ENCODE measurements around the gene GSTO1. TPM values are rescaled to one million over a fixed set of nuclear protein-coding genes. Genes with fewer than 3 reads are reported as not detected.

GSTO1 gene
- total RNA-seq, 4 donors from 2014 or later: 86.1 to 129 (median 102) TPM

GRCh38 chr10:104304927-104305326 lies 50.2 kb downstream of the GSTO1 start:
- Histone ChIP-seq H3K27me3 (no peaks in the 10 kb centered on the region), H3K4me3 (replicated peaks in 1 of 3) (no peak overlapping the region), H3K9me3 (no peaks in the 10 kb centered on the region), H3K27ac (peak overlapping the region; percentile 27 to 80 (median 76)), H3K4me1 (peaks cover 28 to 67% of the 10 kb centered on the region in 2 donors), H3K36me3 (no peaks in the 10 kb centered on the region)
- intact Hi-C loops (cut with DNase I): no loop called here
- 37 to 49% methylated on average over 8 of the region's 8 CpGs for WGBS, 2 donors
- DNase-seq: peak in 1 of 2 donors; percentile 43
- TF ChIP-seq CTCF (IDR thresholded peaks at IDR 0.05): no peak
- no peak for TF ChIP-seq POLR2A (IDR thresholded peaks at IDR 0.05)

GRCh38 chr10:104306897-104307296 lies 52.2 kb downstream of the GSTO1 start:
- no peak for DNase-seq
- no peaks in the 10 kb centered on the region for H3K36me3 ChIP-seq
- no peaks in the 10 kb centered on the region for H3K27me3 ChIP-seq
- no peak overlapping the region for H3K27ac ChIP-seq
- no peaks in the 10 kb centered on the region for H3K9me3 ChIP-seq
- TF ChIP-seq CTCF (IDR thresholded peaks at IDR 0.05): no peak
- no peak for TF ChIP-seq POLR2A (IDR thresholded peaks at IDR 0.05)
- intact Hi-C loops (cut with DNase I): no loop called here
- WGBS, 2 donors: 71 to 83% methylated on average over 2 to 3 of the region's 3 CpGs
- H3K4me1 ChIP-seq: peaks cover 25 to 66% of the 10 kb centered on the region in 2 donors
- H3K4me3 ChIP-seq (replicated peaks in 1 of 3): no peak overlapping the region

GRCh38 chr10:104307576-104308438 lies 53.1 kb downstream of the GSTO1 start:
- intact Hi-C loops (cut with DNase I): no loop called here
- TF ChIP-seq POLR2A (IDR thresholded peaks at IDR 0.05): no peak
- TF ChIP-seq CTCF (IDR thresholded peaks at IDR 0.05): no peak
- H3K9me3 ChIP-seq: no peaks in the 10 kb centered on the region
- H3K4me3 ChIP-seq (replicated peaks in 1 of 3): no peak overlapping the region
- peaks cover 4 to 6% of the 10 kb centered on the region in 2 donors for H3K36me3 ChIP-seq
- no peaks in the 10 kb centered on the region for H3K27me3 ChIP-seq
- peaks cover 25 to 65% of the 10 kb centered on the region in 2 donors for H3K4me1 ChIP-seq
- 70 to 76% methylated on average over 10 of the region's 10 CpGs for WGBS, 2 donors
- H3K27ac ChIP-seq: no peak overlapping the region
- no peak for DNase-seq

- TF ChIP-seq CTCF (IDR thresholded peaks at IDR 0.05): no peak
- TF ChIP-seq POLR2A (IDR thresholded peaks at IDR 0.05): no peak
- Histone ChIP-seq H3K36me3 (peaks cover 11 to 13% of the 10 kb centered on the region in 2 donors), H3K27ac (no peak overlapping the region), H3K9me3 (no peaks in the 10 kb centered on the region), H3K27me3 (no peaks in the 10 kb centered on the region), H3K4me3 (replicated peaks in 1 of 3) (no peak overlapping the region), H3K4me1 (peaks cover 20 to 59% of the 10 kb centered on the region in 2 donors)
- DNase-seq: no peak
- 80% methylated on average over 4 of the region's 4 CpGs for WGBS, 2 donors
- intact Hi-C loops (cut with DNase I): no loop called here
Observed at GRCh38 chr10:104308439-104308903, 53.8 kb downstream of the GSTO1 start.
